Activated CD4-positive, CD25-positive, alpha-beta regulatory T cell treated with anti-CD3 and anti-CD28 coated beads, Interleukin-2, amount 50 U/mL, for 24 hours (primary cell): ENCODE measurements around the gene ATP5MC2.
"Not testable (repeated sequence)": the region's sequence is repeated elsewhere in the genome, so short reads cannot be mapped to it uniquely, and the experiment has no call there.

Experiments used
- ATAC-seq, 2 donors: fragments of 150-1000 bp; cut with Tn5 transposase; one replicate each; pipeline ENCODE4 v1.10.0; 2021; ENCODE audit warnings: mild to moderate bottlenecking in 1 of 2, moderate library complexity in 1 of 2

The ATP5MC2 gene

DNA sequence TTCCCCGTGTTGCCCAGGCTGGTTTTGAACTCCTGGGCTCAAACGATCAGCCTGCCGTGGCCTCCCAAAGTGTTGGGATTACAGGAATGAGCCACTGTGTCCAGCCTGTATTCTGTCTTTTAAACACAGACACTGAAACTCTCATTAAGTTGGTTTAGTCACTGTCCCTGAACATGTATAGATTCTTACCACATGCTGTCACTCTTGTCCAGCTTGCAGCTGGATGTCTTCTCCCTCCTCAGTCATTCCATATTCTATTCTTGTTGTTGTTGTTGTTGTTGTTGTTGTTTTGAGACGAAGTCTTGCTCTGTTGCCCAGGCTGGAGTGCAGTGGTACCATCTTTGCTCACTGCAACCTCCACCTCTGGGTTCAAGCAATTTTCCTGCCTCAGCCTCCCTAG is 12.3 kb upstream of the ATP5MC2 start:
- no peak for ATAC-seq

DNA sequence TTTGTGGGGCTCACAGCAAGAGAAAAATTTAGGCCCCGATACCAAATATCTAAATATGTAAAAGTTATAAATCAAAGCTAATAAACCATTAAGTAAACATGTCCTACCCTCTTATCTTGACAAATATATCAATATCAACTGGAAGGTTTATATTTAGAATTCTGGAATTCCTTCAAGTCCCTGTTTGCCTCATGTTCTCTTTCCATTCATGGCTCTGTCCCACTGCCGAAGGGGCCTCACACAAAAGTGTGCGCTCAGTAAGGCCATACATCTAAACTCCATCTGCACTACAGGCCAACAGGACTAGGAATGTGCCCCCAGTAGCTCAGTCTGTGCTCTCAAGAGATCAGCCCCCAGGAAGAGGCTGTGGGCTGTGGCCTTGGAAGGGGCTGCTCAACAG is 10.6 kb upstream of the ATP5MC2 start:
- no peak for ATAC-seq

GRCh38 chr12:53684654-53685220 is 8.9 kb upstream of the ATP5MC2 start:
- no peak for ATAC-seq

DNA sequence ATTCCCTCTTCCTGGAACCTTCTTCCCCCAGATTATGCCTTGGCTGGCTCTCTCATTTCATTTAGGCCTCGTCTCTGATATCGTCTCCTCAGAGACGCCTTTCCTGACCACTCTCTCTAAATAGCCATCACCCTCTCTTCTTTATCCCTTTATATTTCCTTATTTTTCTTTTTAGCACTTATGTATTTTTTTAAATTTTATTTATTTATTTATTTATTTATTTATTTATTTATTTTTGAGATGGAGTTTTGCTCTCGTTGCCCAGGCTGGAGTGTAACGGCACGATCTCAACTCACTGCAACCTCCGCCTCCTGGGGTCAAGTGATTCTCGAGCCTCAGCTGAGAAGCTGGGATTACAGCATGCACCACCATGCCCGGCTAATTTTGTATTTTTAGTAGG is 8.1 kb upstream of the ATP5MC2 start:
- ATAC-seq: no peak

- ATAC-seq: no peak
These were observed 7.6 kb upstream of the ATP5MC2 start for GRCh38 chr12:53683494-53683893.

GRCh38 chr12:53680061-53680460 is 4.2 kb upstream of the ATP5MC2 start:
- not testable (repeated sequence) for ATAC-seq

DNA sequence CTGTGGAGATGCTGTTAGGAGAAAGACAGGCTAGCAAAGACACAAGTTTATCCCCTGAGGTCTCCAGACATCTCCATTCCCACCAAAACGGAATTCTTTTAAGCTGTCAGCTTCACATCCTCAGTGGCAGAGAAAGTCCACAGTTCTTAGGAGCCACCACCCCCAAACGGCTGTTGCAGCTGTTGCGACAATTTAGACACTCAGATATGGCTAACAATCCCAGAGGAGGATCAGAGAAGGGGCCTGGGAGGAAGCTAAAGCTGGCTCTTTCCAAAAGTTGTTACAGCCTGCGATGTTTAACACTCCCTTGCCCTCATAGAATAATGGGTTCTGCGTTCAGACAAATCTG is 1.9 kb upstream of the ATP5MC2 start:
- ATAC-seq: no peak

DNA sequence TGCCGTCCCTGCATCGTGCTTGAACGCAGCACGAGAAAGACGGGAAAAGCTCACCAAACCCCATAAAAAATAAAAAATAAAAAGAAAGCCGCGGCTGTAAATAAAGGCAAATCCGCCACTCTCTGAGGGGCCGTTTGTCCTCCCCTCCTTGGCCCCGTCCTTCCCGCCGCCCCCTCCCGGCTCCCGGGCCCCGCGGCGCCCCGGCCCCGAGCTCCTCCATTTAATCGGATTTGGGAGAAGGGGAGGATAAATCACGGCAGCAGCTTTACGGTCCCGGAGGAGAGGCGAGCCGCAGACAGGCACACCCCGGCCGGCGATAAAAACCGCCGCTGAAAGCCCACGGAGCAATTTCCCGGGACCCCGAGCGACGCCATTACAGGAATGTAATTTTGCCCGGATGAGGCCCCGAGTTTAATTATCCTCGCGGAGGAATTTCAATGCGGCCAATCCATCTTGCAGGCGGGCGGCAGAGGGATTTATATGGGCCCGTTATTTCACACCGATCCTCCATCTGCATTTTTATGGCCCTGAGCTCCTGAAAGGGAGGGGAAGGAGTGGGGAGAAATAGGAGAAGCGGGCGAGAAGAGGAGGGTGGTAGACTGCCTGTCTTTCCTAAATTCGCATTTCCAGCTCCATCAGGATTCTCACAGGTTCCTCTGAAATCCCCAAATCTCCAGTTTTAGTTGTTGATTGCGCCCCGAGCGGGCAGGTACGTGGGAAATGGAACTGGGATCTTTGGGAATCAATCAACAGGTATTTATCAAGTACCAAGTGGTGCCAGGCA is 1.3 kb upstream of the ATP5MC2 start:
- no peak for ATAC-seq

DNA sequence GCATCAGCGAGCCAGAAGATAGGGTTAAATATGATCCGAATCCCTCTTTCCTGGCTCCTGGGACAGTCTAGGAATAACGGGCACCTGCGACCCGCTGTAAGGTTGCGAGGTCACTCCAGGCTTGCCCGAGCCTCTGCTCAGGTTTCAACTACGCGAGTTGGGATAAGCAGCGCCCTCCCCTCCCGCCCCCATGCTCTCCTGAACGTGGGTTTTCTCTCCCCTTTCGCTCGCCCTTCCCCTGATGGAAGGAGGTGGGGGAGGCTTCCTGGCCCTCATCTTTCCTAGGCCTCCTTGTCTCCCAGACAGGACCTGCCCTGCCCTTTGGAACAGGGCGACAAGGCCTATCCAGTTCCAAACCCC is 753 bp upstream of the ATP5MC2 start:
- no peak for ATAC-seq

- no peak for ATAC-seq
These were observed 744 bp downstream of the ATP5MC2 start for GRCh38 chr12:53674977-53675700.

DNA sequence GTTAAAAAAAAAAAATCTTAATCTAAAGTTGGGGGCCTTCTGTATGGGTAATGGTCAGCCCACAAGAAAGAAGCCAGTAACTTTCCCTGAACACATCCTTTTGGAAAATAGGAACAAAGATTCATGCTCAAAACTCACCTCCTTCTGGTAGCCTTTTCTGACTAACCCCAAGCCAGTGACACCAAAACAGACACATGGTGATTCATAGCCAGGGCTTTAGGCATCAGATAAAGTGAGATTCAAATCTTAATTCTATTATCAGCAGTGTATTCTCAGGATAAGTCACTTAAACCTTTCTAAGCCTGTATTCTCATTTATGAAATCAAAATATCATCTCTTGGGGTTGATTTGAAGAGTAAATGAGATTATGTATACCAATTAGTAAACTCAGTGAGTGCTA is 4.9 kb downstream of the ATP5MC2 start:
- no peak for ATAC-seq

- no peak for ATAC-seq
These were observed 5.6 kb downstream of the ATP5MC2 start for GRCh38 chr12:53670308-53670707.

GRCh38 chr12:53667080-53667479 is 8.8 kb downstream of the ATP5MC2 start:
- ATAC-seq: no peak

DNA sequence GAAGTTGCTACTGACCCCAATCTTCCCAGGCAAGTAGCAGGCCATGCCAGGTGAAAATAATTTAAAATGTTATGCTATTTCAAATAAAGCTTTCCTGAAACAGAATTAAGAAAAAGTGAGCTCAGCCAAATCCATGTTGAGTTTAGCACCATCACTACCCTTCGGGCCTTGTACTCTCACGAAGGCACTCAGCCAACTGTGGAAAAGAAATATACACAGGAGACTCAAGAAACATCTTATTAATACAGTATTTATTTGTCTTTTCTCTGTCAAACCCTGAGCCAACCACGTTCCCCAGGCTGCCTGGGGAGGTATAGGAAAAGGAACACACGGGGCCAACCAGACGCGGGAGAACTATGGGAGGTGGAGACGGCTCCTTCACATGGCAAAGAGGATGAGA is 10.9 kb downstream of the ATP5MC2 start:
- no peak for ATAC-seq

GRCh38 chr12:53664191-53664590 is 11.7 kb downstream of the ATP5MC2 start:
- no peak for ATAC-seq

GRCh38 chr12:53660041-53660440 is 15.8 kb downstream of the ATP5MC2 start:
- no peak for ATAC-seq

GRCh38 chr12:53659571-53659981 is 16.3 kb downstream of the ATP5MC2 start:
- ATAC-seq: no peak

- ATAC-seq: no peak
These were observed 16.8 kb downstream of the ATP5MC2 start for GRCh38 chr12:53659011-53659551.

DNA sequence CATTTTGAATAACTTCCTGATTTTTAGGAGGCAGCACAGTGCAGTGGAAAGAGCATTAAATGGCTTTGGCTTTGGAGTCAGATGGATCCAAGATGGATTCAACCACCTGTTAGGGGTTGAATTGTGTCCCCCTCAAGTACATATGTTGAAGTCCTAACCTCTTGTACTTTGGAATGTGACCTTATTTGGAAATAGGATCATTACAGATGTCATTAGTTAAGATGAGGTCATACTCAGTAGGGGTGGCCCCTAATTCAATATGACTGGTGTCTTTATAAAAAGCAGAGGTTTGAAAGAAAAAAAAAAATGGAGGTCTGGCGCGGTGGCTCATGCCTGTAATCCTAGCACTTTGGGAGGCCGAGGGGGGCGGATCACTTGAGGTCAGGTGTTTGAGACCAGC is 18.8 kb downstream of the ATP5MC2 start:
- ATAC-seq: no peak

- ATAC-seq: no peak
These were observed 22.3 kb downstream of the ATP5MC2 start for GRCh38 chr12:53653595-53653994.

GRCh38 chr12:53652366-53652765 is 23.5 kb downstream of the ATP5MC2 start:
- ATAC-seq: no peak

DNA sequence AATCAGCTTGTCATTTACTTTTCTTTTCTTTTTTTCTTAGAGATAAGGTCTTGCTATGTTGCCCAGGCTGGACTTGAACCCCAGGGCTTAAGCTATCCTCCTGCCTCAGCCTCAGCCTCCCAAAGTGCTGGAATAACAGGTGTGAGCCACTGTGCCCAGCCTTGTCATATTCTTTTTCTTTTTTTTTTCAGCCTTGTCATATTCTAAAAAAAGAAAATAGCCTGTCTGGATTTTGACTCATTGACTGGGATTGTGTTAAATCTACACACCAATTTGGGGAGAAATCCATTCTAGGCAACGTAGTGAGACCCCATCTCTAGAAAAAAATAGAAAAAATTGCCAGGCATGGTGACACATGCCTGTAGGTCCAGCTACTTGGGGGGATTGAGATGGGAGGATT is 24.1 kb downstream of the ATP5MC2 start:
- ATAC-seq: no peak

GRCh38 chr12:53646300-53646699 is 29.6 kb downstream of the ATP5MC2 start:
- not testable (repeated sequence) for ATAC-seq

DNA sequence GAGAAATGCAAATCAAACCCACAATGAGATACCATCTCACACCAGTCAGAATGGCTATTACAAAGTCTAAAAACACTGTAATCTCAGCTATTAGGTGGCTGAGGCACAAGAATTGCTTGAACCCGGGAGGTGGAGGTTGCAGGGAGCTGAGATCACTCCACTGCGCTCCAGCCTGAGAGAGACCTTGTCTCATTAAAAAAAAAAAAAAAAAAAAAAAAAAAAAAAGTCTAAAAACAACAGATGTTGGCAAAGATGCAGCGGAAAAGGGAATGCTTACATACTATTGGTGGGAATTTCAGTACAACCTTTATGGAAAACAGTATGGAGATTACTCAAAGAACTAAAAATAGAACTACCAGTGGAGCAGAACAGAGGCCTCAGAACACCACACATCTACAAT is 30.7 kb downstream of the ATP5MC2 start:
- no peak for ATAC-seq
